Hepatocyte (in vitro differentiated cells): ENCODE measurements around the gene SOS1. TPM values are rescaled to one million over a fixed set of nuclear protein-coding genes. Genes with fewer than 3 reads are reported as not detected.
A peak's percentile ranks its signal among the peaks of the same experiment; 100 is the strongest.

Source experiments
- DNase-seq: peaks from one replicate; pipeline ENCODE4 v3.0.0-alpha.2; 2016; ENCODE audit warnings: low spot score
- H2AFZ ChIP-seq: fragments of 200-600 bp; sonication (generic); 2 replicates; pipeline ENCODE4 v1.6.0; 2016; ENCODE audit warnings: antibody characterized with exemption, mild to moderate bottlenecking
- H3K27ac ChIP-seq: fragments of 200-600 bp; sonication (generic); 2 replicates; pipeline ENCODE4 v1.5.1; 2016; ENCODE audit warnings: mild to moderate bottlenecking
- H3K27me3 ChIP-seq: fragments of 200-600 bp; sonication (generic); 2 replicates; pipeline ENCODE4 v1.6.1; 2016
- H3K36me3 ChIP-seq: fragments of 200-600 bp; sonication (generic); replicated peaks from 2 replicates; pipeline ENCODE4 v1.5.1; 2016; ENCODE audit warnings: low read depth; ENCODE audit not compliant: insufficient read depth
- H3K4me1 ChIP-seq: fragments of 200-600 bp; sonication (generic); 2 replicates; pipeline ENCODE4 v1.5.1; 2016; ENCODE audit warnings: mild to moderate bottlenecking, moderate library complexity; ENCODE audit not compliant: insufficient read depth
- H3K4me2 ChIP-seq: fragments of 200-600 bp; sonication (generic); 2 replicates; pipeline ENCODE4 v1.6.0; 2016
- H3K4me3 ChIP-seq: fragments of 200-600 bp; sonication (generic); 2 replicates; pipeline ENCODE4 v1.5.1; 2016; ENCODE audit warnings: mild to moderate bottlenecking
- H3K79me2 ChIP-seq: fragments of 200-600 bp; sonication (generic); 2 replicates; pipeline ENCODE4 v1.6.0; 2017; ENCODE audit warnings: mild to moderate bottlenecking
- H3K9me2 ChIP-seq: fragments of 200-600 bp; sonication (generic); replicated peaks from 2 replicates; pipeline ENCODE4 v1.6.0; 2017; ENCODE audit warnings: mild to moderate bottlenecking; ENCODE audit not compliant: insufficient read depth
- H3K9me3 ChIP-seq: fragments of 200-600 bp; sonication (generic); 2 replicates; pipeline ENCODE4 v1.5.1; 2016; ENCODE audit warnings: low read depth, mild to moderate bottlenecking
- H4K20me1 ChIP-seq: fragments of 200-600 bp; sonication (generic); 2 replicates; pipeline ENCODE4 v1.6.0; 2016; ENCODE audit warnings: mild to moderate bottlenecking; ENCODE audit not compliant: insufficient read depth, poor library complexity, severe bottlenecking
- CTCF ChIP-seq: fragments of 200-600 bp; sonication (generic); IDR thresholded peaks from 2 replicates; pipeline ENCODE4 v1.5.1; 2016; ENCODE audit warnings: antibody characterized with exemption, mild to moderate bottlenecking; ENCODE audit not compliant: poor library complexity
- EZH2 ChIP-seq: fragments of 200-600 bp; sonication (generic); IDR thresholded peaks from 2 replicates; pipeline ENCODE4 v1.6.1; 2016; ENCODE audit warnings: antibody characterized with exemption, mild to moderate bottlenecking, borderline replicate concordance
- EZH2phosphoT487 ChIP-seq: fragments of 200-600 bp; sonication (generic); IDR thresholded peaks from one replicate; pipeline ENCODE4 v1.6.1; 2018; ENCODE audit warnings: antibody characterized with exemption, mild to moderate bottlenecking, low read depth, moderate library complexity; ENCODE audit not compliant: unreplicated experiment, severe bottlenecking
- whole genome bisulfite sequencing: methylation state at CpG from one replicate; pipeline ENCODE4 v1.1.6; 2016; ENCODE audit warnings: low lambda C conversion rate; ENCODE audit errors: missing lambda C conversion rate; 5-methylcytosine and 5-hydroxymethylcytosine counted together
- polyA plus RNA-seq: library from polyadenylated mRNA; unstranded; fragments of >200 nt; fragmentation: Nextera tagmentation; extraction: Ambion mirVana; gene quantifications from 2 replicates; pipeline ENCODE4 v1.2.1, GENCODE V29; 2016
- total RNA-seq: library from RNA; depleted of rRNA; stranded (reverse); fragments of >200 nt; gene quantifications from 2 replicates; pipeline ENCODE4 v1.2.3, GENCODE V29; 2014

SOS1 gene
- total and polyA plus RNA-seq, 2 experiments from 2014 or later: 11.9 to 48.4 TPM

GRCh38 chr2:39127973-39128372 is 7.1 kb upstream of the SOS1 start:
- Histone ChIP-seq H3K27me3 (no peaks in the 10 kb centered on the region), H2AFZ (no peak overlapping the region), H3K9me3 (no peaks in the 10 kb centered on the region), H3K27ac (no peak overlapping the region), H3K9me2 (no peaks in the 10 kb centered on the region), H3K4me3 (no peak overlapping the region), H3K4me1 (peaks cover 11% of the 10 kb centered on the region), H4K20me1 (no peaks in the 10 kb centered on the region), H3K79me2 (peaks cover 8% of the 10 kb centered on the region), H3K36me3 (no peaks in the 10 kb centered on the region), H3K4me2 (no peak overlapping the region)
- DNase-seq: no peak
- 85% methylated on average over 1 of the region's 1 CpG for WGBS
- TF ChIP-seq EZH2phosphoT487: no peak
- no peak for TF ChIP-seq CTCF
- TF ChIP-seq EZH2: no peak

- H3K27me3 ChIP-seq: no peaks in the 10 kb centered on the region
- H3K4me3 ChIP-seq: peak overlapping the region; percentile 26
- H3K36me3 ChIP-seq: no peaks in the 10 kb centered on the region
- peak overlapping the region; percentile 97 for H3K27ac ChIP-seq
- H3K79me2 ChIP-seq: peaks cover 17% of the 10 kb centered on the region
- peaks cover 24% of the 10 kb centered on the region for H3K4me1 ChIP-seq
- H2AFZ ChIP-seq: peak overlapping the region; percentile 89
- 2% methylated on average over 10 of the region's 10 CpGs for WGBS
- H4K20me1 ChIP-seq: peaks cover 2% of the 10 kb centered on the region
- no peak for TF ChIP-seq EZH2phosphoT487
- TF ChIP-seq EZH2: no peak
- no peak for TF ChIP-seq CTCF
- H3K9me2 ChIP-seq: no peaks in the 10 kb centered on the region
- no peak for DNase-seq
- H3K9me3 ChIP-seq: no peaks in the 10 kb centered on the region
- peak overlapping the region; percentile 89 for H3K4me2 ChIP-seq
Measured at GRCh38 chr2:39124746-39125057, 3.9 kb upstream of the SOS1 start.

GRCh38 chr2:39124000-39124745 is 3.3 kb upstream of the SOS1 start:
- H3K4me3 ChIP-seq: peak overlapping the region; percentile 51
- peak overlapping the region; percentile 97 for H3K27ac ChIP-seq
- WGBS: under 1% methylated on average over 46 of the region's 58 CpGs
- H3K4me2 ChIP-seq: peak overlapping the region; percentile 89
- TF ChIP-seq CTCF (peak; percentile 58), EZH2 (no peak)
- H2AFZ ChIP-seq: peak overlapping the region; percentile 89
- no peaks in the 10 kb centered on the region for H3K27me3 ChIP-seq
- peak; percentile 99 for DNase-seq
- peaks cover 6% of the 10 kb centered on the region for H4K20me1 ChIP-seq
- peaks cover 24% of the 10 kb centered on the region for H3K4me1 ChIP-seq
- H3K36me3 ChIP-seq: no peaks in the 10 kb centered on the region
- H3K79me2 ChIP-seq: peaks cover 22% of the 10 kb centered on the region
- no peaks in the 10 kb centered on the region for H3K9me3 ChIP-seq
- no peaks in the 10 kb centered on the region for H3K9me2 ChIP-seq
